ENCODE data around the gene KRT5. TPM values are rescaled to one million over a fixed set of nuclear protein-coding genes. Genes with fewer than 3 reads are reported as not detected.

KRT5 gene
- total and polyA plus RNA-seq, 2 of the 13 experiments (the other 11 are each of a cell fraction or from before 2014, with no cell fraction given) = 0.08 TPM; not detected in 1

GRCh38 chr12:52535574-52535973, 15.4 kb upstream of the KRT5 start (continued):
- TF ChIP-seq HNRNPUL1 (IDR thresholded peaks at IDR 0.05; ENCODE audit: low read depth, low read length) (no peak), ZNF646 (CRISPR knock-in tag; IDR thresholded peaks at IDR 0.05) (no peak)

- H3K27ac ChIP-seq (ENCODE audit: extremely low read length, insufficient read depth, low read length) = no peak overlapping the region
- peaks cover 2 to 20% of the 10 kb centered on the region in 2 experiments; a peak in 3 of 5 replicates for H3K27me3 ChIP-seq (ENCODE audit: control insufficient read depth in 1 of 2, insufficient read depth in 2 of 2, low read length in 2 of 2)
- H3K4me2 ChIP-seq (ENCODE audit: low read depth, low read length) = no peak overlapping the region
- TF ChIP-seq CTCF (CRISPR knock-in tag; IDR thresholded peaks at IDR 0.05) = peak; percentile 37
- TF ChIP-seq STAG1 (CRISPR knock-in tag; IDR thresholded peaks at IDR 0.05) = peak; percentile 12; the same call in 1 of the 2 replicates
- no peak for TF ChIP-seq PLRG1 (conservative IDR thresholded peaks at IDR 0.05)
- TF ChIP-seq USF2 (IDR thresholded peaks at IDR 0.05; ENCODE audit: low read depth, low read length) = peak; percentile 17; the same call in 1 of the 2 replicates
- TF ChIP-seq USF2 (CRISPR knock-in tag; IDR thresholded peaks at IDR 0.05; ENCODE audit: borderline replicate concordance) = peak; percentile 48; the same call in 1 of the 2 replicates
- H3K9me3 ChIP-seq (ENCODE audit: low read length) = no peaks in the 10 kb centered on the region
- no peaks in the 10 kb centered on the region for H4K20me1 ChIP-seq (ENCODE audit: insufficient read depth, low read length)
- DNase-seq (ENCODE audit: low spot score) (no peak), ATAC-seq (no peak), FAIRE-seq (no peak)
- in situ Hi-C loops (cut with HindIII; ENCODE audit: extremely low pct_ligation_motif_present, low pct_unique_long_range_greater_than_20kb) = loop anchor here (25.0 kb wide), 1 partner anchor 397 kb away; no protein-coding TSS in a partner anchor
- H3K4me1 ChIP-seq (ENCODE audit: insufficient read depth, low read length) = no peaks in the 10 kb centered on the region
- intact Hi-C loops (cut with micrococcal nuclease; ENCODE audit: unreplicated experiment) = no loop called here
- no peaks in the 10 kb centered on the region for H3K36me3 ChIP-seq (replicated peaks in 1 of 2; ENCODE audit: control insufficient read depth in 1 of 2, insufficient read depth in 2 of 2, low read length in 2 of 2)
- no peak overlapping the region for H2AFZ ChIP-seq (ENCODE audit: low read length)
- no peak overlapping the region for H3K4me3 ChIP-seq (replicated peaks in 1 of 3; ENCODE audit: insufficient read depth in 1 of 3, low read depth in 2 of 3, low read length in 3 of 3)
- POLR2A ChIA-PET = no interaction called here
- CTCF ChIA-PET (ENCODE audit: low intra/inter-chr PET ratio, low total read pairs) = no interaction called here
- WGBS (ENCODE audit: low lambda C conversion rate) = 24% methylated on average over 5 of the region's 5 CpGs
- no peak overlapping the region for H3K9ac ChIP-seq (ENCODE audit: insufficient read depth, low read depth, low read length)
- no peaks in the 10 kb centered on the region for H3K79me2 ChIP-seq (ENCODE audit: insufficient read depth, low read length)
- no TSS peak for BruUV-seq (replicated peaks)
These were observed 14.3 kb upstream of the KRT5 start for GRCh38 chr12:52534482-52534881.
